Natural killer cell (primary cell): ENCODE measurements around the gene ZFP69B. TPM values are rescaled to one million over a fixed set of nuclear protein-coding genes. Genes with fewer than 3 reads are reported as not detected.

Experiments
- ATAC-seq, 3 donors: fragments of 150-1000 bp in 2 of 3; fragments of 200-7000 bp in 1 of 3; cut with Tn5 transposase; 1 replicate in 1 of 3; 2 replicates in 2 of 3; pipeline ENCODE4 v1.10.0; 2021; ENCODE audit warnings: mild to moderate bottlenecking in 2 of 3, moderate library complexity in 2 of 3
- DNase-seq, 2 donors: peaks; one replicate each; pipeline versions ENCODE4 v3.0.0 to v3.0.0-alpha.2; 2013 to 2021; ENCODE audit warnings: mixed read lengths in 1 of 2
- H3K27ac ChIP-seq: one replicate; pipeline ENCODE4 v1.5.1; 2013; ENCODE audit warnings: mild to moderate bottlenecking, low read length
- H3K27me3 ChIP-seq: one replicate; pipeline ENCODE4 v1.6.1; 2013; ENCODE audit warnings: low read length; ENCODE audit not compliant: control insufficient read depth, insufficient read depth
- H3K36me3 ChIP-seq: one replicate; pipeline ENCODE4 v1.6.1; 2013; ENCODE audit warnings: low read length; ENCODE audit not compliant: control insufficient read depth, insufficient read depth
- H3K4me1 ChIP-seq: one replicate; pipeline ENCODE4 v1.6.1; 2013; ENCODE audit warnings: low read length; ENCODE audit not compliant: control insufficient read depth, insufficient read depth
- H3K4me3 ChIP-seq: one replicate; pipeline ENCODE4 v1.5.1; 2013; ENCODE audit warnings: low read length
- H3K9me3 ChIP-seq: one replicate; pipeline ENCODE4 v1.6.1; 2013; ENCODE audit warnings: low read length; ENCODE audit not compliant: control insufficient read depth, insufficient read depth
- H3K27ac Mint-ChIP-seq, 2 donors: one replicate each; pipeline ENCODE4 v1.8.0; 2022; ENCODE audit warnings: mild to moderate bottlenecking in 2 of 2, mixed read lengths in 2 of 2, moderate library complexity in 1 of 2
- H3K27me3 Mint-ChIP-seq, 2 donors: one replicate each; pipeline ENCODE4 v1.8.0; 2022; ENCODE audit warnings: low read depth in 2 of 2, mixed read lengths in 2 of 2
- H3K36me3 Mint-ChIP-seq: one replicate; pipeline ENCODE4 v1.8.0; 2022; ENCODE audit warnings: mixed read lengths
- H3K4me1 Mint-ChIP-seq, 2 donors: one replicate each; pipeline ENCODE4 v1.8.0; 2022; ENCODE audit warnings: mixed read lengths in 2 of 2
- H3K4me3 Mint-ChIP-seq: one replicate; pipeline ENCODE4 v1.8.0; 2022; ENCODE audit warnings: mild to moderate bottlenecking, moderate library complexity, mixed read lengths
- H3K9me3 Mint-ChIP-seq, 2 donors: one replicate each; pipeline ENCODE4 v1.8.0; 2022; ENCODE audit warnings: mixed read lengths in 2 of 2
- CTCF ChIP-seq: fragments of 200-600 bp; IDR thresholded peaks from one replicate; pipeline ENCODE4 v1.8.0; 2022; ENCODE audit warnings: antibody characterized with exemption
- WGBS: methylation state at CpG from one replicate; pipeline ENCODE4 v1.1.7; 2013; ENCODE audit warnings: missing lambda C conversion rate; ENCODE audit not compliant: insufficient coverage; 5-methylcytosine and 5-hydroxymethylcytosine counted together
- intact Hi-C: fragments of 100-400 bp; cut with micrococcal nuclease; formaldehyde crosslinking; loops from one replicate; pipeline ENCODE4 v1.14.2; 2022
- total RNA-seq, 4 donors: library from RNA; stranded (reverse); fragments of 120-200 nt in 1 of 4; gene quantifications; one replicate each; pipeline versions ENCODE4 v1.2.3 to v1.2.4, GENCODE V29; 2013 to 2022

Gene ZFP69B
- total RNA-seq = 1 to 10 TPM; 2.2 to 2.4 (median 2.3) TPM
- total RNA-seq (2013) = 5.1 TPM

- Mint-ChIP-seq H3K27ac (peak within 1 kb of the TSS; percentile 89 to 91), H3K36me3 (peaks cover 7% of the 10 kb centered on the region), H3K9me3 (peaks cover 0 to 3% of the 10 kb centered on the region in 2 donors), H3K4me3 (peak within 1 kb of the TSS; percentile 90), H3K27me3 (no peaks in the 10 kb centered on the region), H3K4me1 (peaks cover 20 to 24% of the 10 kb centered on the region in 2 donors)
- no peak for TF ChIP-seq CTCF
- Histone ChIP-seq H3K27me3 (no peaks in the 10 kb centered on the region), H3K4me1 (peaks cover 12% of the 10 kb centered on the region), H3K36me3 (no peaks in the 10 kb centered on the region), H3K4me3 (peak within 1 kb of the TSS; percentile 59), H3K9me3 (peaks cover 9% of the 10 kb centered on the region), H3K27ac (peak within 1 kb of the TSS; percentile 75)
- under 1% methylated on average over 64 of the region's 64 CpGs for WGBS
- intact Hi-C loops = loop anchor here (1.0 to 10.0 kb wide), 3 partner anchors 27 to 55 kb away; partner anchors contain the start of genes EXO5 and ZFP69
- ATAC-seq (peak; percentile 77 to 90 (median 89)), DNase-seq (peak; percentile 85 to 93)
Observed at GRCh38 chr1:40449684-40450494, at the start of gene ZFP69B. Gene ZFP69B (plus strand): TSS chr1:40450476. CDS start chr1:40450962, 486 bp downstream.

GRCh38 chr1:40401473-40402201, 48.6 kb upstream of the ZFP69B start:
- no peak for ATAC-seq
- WGBS = 72% methylated on average over 7 of the region's 7 CpGs

GRCh38 chr1:40404670-40405462, 45.4 kb upstream of the ZFP69B start:
- Mint-ChIP-seq H3K27me3 (no peaks in the 10 kb centered on the region), H3K36me3 (peaks cover 13% of the 10 kb centered on the region), H3K4me3 (peak overlapping the region; percentile 55), H3K9me3 (no peaks in the 10 kb centered on the region), H3K4me1 (peaks cover 30 to 31% of the 10 kb centered on the region in 2 donors), H3K27ac (peak overlapping the region; percentile 84 to 89)
- WGBS = 63% methylated on average over 8 of the region's 11 CpGs
- ATAC-seq = peak; percentile 78 to 79 (median 79)
- peaks cover 24% of the 10 kb centered on the region for H3K36me3 ChIP-seq
- peak; percentile 92 for TF ChIP-seq CTCF
- H3K9me3 ChIP-seq = no peaks in the 10 kb centered on the region
- intact Hi-C loops = loop anchor here (1.0 to 10.0 kb wide), 7 partner anchors 18 to 330 kb away; partner anchors contain the start of genes SMAP2 and ZMPSTE24
- H3K4me1 ChIP-seq = peaks cover 41% of the 10 kb centered on the region
- no peak overlapping the region for H3K4me3 ChIP-seq
- no peaks in the 10 kb centered on the region for H3K27me3 ChIP-seq
- peak in 1 of 2 donors; percentile 88 for DNase-seq
- peak overlapping the region; percentile 23 for H3K27ac ChIP-seq

More at GRCh38 chr1:40401473-40402201, 48.6 kb upstream of the ZFP69B start:
- Histone ChIP-seq H3K9me3 (no peaks in the 10 kb centered on the region), H3K4me3 (no peak overlapping the region), H3K27me3 (no peaks in the 10 kb centered on the region), H3K4me1 (peaks cover 47% of the 10 kb centered on the region), H3K36me3 (peaks cover under 1% of the 10 kb centered on the region), H3K27ac (peak overlapping the region; percentile 23)
- no peak overlapping the region for H3K4me3 Mint-ChIP-seq
- DNase-seq = no peak
- no peaks in the 10 kb centered on the region for H3K27me3 Mint-ChIP-seq
- H3K36me3 Mint-ChIP-seq = no peaks in the 10 kb centered on the region
- no peaks in the 10 kb centered on the region for H3K9me3 Mint-ChIP-seq
- peak overlapping the region; percentile 84 to 89 for H3K27ac Mint-ChIP-seq
- no peak for TF ChIP-seq CTCF
- intact Hi-C loops = loop anchor here (5.0 to 10.0 kb wide), 2 partner anchors 144 to 327 kb away; partner anchors contain the start of gene ZMPSTE24
- peaks cover 42 to 47% of the 10 kb centered on the region in 2 donors for H3K4me1 Mint-ChIP-seq
